ENCODE data around the gene DTYMK.
"Not testable (repeated sequence)": the region's sequence is repeated elsewhere in the genome, so short reads cannot be mapped to it uniquely, and the experiment has no call there.

The DTYMK gene, protein sequence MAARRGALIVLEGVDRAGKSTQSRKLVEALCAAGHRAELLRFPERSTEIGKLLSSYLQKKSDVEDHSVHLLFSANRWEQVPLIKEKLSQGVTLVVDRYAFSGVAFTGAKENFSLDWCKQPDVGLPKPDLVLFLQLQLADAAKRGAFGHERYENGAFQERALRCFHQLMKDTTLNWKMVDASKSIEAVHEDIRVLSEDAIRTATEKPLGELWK

DNA sequence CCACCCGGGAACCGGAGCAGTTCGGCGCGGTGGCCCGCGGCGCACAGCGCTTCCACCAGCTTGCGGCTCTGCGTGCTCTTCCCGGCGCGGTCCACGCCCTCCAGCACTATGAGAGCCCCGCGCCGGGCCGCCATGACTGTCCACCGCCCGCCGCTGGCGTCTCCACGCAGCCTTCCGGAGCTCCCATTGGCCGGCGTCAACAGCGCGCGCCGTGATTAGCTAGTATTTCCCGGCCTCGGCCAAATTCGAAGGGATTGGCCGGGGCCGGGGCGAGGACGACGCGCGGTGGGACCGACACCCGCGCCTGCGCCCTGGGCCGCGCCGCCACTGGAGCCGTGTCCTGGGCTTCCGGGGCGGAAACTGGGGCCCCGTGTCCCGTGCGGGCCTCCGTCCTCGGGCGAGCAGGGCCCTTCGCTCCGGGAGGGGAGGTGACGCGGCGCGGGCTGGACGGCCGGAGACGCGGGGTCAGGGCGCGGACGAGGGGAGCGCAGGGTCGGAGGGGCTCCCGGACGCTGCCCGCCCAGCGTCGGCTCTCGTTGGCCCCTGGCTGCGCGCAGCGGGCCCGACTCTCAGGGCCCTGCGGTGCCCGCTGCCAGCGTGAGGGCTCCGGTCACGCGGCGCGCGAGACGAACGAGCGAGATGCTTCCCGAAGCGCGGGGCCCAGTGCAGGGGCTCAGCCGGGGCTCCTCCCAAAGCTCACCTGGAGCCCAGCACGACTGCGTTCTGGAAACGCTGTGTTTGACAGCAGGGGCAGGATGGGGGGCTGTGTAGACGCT is at the start of gene DTYMK:
Gene DTYMK, minus strand, starts transcription at position 166 of the 776 bp plus-strand sequence. Its CDS starts 32 bp downstream, at position 134.
- in situ Hi-C loops (cut with MboI; ENCODE audit: low sequenced_read_pairs), result no loop called here

DNA sequence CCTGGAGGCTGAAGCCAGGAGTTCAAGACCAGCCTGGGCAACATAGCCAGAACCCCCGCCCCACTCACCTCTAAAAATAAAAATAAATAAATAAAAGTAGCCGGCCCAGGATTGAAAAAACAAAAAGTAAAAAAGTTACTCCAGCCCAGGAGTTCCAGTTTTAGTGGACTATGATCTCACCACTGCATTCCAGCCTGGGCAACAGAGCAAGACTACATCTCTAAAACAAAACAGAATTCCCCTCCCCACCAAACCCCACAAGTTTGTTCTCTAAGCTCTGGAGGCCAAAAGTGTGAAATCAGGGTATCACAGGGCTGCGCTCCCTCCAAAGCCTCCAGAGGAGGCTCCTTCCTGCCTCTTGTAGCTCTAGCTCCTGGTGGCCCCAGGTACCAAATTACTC is 49.5 kb upstream of the DTYMK start:
- in situ Hi-C loops (cut with MboI; ENCODE audit: low sequenced_read_pairs), result no loop called here

DNA sequence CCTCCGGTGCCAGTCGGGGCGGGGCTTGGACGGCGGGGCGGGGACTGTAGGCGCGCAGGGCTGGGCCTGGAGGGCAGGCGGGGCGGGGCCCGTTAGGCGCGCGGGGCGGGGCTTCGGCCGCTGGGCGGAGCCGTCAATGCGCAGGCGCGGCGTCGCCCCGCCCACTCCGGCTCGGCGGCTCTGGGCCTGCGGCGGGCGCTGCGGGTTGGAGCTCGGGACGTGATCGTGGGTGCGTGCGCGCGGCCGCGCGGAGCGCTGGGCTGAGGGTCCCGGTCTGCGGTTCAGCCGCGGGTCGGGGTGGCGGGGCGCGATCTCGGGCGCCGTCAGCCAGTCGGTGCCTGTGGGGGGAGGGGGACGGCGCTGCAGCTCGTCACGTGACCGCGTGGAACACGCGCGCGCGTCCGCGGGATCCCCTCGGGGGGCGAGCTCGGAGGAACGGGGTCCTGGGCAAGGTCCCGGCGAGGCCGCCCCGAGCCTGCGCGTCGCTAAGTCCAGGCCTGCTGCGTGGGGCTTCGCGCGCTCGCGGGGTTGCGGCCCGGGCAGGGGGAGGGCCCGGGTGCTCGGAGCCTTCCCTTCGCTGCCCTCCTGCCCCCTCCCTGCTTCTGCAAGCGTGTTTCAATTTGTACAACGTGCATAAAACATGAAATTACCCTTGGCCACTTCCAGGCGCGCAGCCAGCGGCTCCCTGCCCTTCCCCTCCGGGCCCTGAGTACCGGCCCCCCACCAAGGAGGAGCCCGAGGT is 48.0 kb upstream of the DTYMK start, which contains the start of gene D2HGDH:
Gene D2HGDH, plus strand, starts transcription at position 164 of the 742 bp plus-strand sequence. CDS start 595 bp downstream, outside the sequence.
- in situ Hi-C loops (cut with MboI; ENCODE audit: low sequenced_read_pairs), result no loop called here

DNA sequence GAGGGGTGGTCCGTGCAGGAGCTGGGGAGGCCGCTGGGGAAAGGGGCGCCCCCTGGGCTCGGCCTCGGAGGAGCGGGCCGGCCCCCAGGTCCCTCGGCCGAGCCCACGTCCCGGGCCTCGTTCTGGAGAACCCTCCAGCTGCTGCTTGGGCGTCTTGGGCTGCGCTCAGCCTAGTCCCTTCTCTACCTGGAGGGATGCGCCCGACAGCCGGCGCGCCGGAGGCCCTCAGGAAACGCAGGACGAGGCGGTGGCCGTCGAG is 47.5 kb upstream of the DTYMK start:
- in situ Hi-C loops (cut with MboI; ENCODE audit: low sequenced_read_pairs), result no loop called here

DNA sequence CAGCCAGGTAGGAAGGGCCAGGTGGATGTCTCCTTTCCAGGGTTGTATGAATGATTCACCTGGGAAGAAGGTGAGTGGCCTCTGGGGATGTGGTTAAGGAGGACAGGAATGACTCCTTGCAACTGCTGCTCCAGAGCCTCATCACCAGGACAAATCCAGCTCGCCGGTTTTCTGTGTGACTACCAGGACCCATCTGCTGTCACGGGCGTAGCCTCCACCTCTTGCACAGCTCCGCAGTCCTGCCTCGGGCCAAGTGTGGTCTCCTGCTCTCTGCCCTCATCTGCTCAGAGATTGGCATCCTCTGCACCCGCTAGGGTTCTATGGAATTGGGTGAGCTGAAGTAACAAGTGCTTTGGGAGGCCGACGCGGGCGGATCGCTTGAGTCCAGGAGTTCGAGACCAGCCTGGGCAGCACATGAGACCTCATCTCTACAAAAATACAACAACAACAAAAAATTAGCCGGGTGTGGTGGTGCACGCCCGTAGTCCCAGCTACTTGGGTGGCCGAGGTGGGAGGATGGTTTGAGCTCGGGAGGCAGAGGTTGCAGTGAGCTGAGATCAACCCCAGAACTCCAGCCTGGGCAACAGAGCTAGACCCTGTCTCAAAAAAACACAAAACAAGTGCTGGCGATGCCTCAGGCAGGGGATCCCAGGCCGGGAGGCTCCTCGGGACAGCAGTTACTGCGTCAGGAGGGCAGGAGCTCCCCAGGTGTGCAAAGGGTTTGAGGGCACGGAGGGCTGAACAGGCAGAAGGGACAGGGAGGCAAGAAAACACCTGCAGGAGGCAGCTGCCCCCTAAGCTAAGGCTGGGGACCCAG is 47.0 kb upstream of the DTYMK start:
- in situ Hi-C loops (cut with MboI; ENCODE audit: low sequenced_read_pairs), result no loop called here

DNA sequence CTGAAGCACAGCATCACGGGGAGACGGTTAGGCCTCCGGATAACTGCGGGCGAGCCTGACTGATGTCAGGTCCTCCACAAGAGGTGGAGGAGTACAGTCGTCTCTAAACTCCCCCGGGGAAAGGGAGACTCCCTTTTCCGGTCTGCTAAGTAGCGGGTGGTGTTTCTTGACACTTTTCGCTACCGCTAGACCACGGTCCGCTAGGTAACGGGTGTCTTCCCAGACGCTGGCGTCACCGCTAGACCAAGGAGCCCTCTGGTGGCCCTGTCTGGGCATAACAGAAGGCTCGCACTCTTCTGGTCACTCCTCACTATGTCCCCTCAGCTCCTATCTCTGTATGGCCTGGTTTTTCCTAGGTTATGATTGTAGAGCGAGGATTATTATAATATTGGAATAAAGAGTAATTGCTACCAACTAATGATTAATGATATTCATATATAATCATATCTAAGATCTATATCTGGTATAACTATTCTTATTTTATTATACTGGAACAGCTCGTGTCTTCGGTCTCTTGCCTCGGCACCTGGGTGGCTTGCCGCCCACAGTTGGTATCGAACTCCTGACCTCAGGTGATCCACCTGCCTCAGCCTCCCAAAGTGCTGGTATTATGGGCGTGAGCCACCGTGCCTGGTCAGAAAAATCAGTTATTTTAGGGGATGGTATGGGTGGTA is 46.0 kb upstream of the DTYMK start:
- in situ Hi-C loops (cut with MboI; ENCODE audit: low sequenced_read_pairs), result not testable (repeated sequence)

DNA sequence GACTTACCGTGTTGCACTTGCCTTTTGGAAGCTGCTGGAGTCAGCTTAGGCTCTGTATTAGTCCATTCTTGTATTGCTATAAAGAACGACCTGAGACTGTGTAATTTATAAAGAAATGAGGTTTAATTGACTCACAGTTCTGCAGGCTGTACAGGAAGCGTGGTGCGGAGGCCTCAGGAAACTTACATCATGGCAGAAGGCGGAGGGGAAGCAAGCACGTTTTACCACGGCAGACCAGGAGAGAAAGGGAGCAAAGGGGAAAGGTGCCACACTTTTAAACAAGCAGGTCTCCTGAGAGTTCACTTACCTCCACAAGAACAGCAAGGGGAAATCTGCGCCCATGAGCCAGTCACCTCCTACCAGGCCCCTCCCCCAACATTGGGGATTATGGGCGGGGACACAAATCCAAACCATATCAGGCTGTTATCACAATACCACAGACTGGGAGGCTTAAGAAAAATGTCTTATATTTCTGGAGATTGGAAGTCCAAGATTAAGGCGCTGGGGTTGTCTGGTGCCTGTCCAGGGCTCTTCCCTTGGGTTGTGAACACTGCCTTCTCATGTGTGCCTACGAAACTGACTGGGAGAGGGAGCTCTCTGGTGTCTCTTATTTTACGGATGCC is 44.2 kb upstream of the DTYMK start:
- in situ Hi-C loops (cut with MboI; ENCODE audit: low sequenced_read_pairs), result no loop called here

DNA sequence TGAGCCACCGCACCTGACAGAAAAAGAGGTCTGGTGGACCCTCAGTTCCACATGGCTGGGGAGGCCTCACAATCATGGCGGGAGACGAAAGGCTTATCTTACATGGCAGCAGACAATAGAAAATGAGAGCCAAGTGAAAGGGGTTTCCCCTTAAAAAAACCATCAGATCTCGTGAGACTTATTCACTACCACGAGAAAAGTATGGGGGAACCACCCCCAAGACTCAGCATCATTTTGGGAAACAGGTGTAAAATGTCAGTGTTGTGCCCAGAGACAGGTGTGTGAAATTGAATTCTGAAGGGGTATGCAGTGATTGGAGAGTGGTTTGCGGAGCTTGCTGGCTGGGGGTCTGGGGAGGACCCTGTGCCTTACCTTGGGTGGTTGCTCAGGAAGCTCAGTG is 43.3 kb upstream of the DTYMK start:
- in situ Hi-C loops (cut with MboI; ENCODE audit: low sequenced_read_pairs), result no loop called here

DNA sequence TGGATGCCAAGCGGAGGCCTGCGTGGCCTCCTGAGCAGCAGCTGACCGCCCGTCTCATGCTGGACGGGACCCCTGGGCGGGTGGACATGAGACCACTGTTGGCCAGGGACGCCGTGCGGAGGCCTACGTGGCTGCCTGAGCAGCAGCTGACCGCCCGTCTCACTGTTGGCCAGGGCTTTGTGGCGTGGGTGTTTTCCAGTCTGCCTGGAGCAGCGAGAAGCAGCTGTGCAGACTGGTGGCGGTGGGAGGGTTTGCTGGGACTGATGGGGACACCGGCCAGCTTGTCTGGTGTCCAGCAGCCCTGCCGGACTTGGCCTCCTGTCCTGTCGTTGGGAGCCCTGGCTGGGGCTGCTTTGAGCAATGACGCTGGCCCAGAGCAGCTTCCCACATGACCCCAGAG is 42.0 kb upstream of the DTYMK start:
- in situ Hi-C loops (cut with MboI; ENCODE audit: low sequenced_read_pairs), result no loop called here

DNA sequence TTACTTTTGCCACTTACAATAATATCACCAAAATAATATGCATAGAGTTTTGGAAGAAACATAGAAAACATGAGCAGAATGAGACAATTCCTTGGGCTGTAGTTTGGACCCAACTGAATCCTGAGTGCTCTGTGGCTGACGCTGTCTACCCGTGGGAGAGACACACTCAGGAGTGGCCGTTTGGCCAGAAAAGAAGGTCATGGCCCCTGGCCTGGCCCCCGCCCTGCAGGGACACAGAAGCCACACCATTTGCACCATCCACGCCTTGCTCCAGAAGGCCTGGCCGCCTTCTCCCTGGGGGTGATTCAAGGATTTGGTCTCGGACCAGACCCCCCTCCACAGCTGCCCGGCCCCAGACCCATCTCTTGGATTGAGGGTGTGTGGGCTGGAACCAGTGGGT is 41.4 kb upstream of the DTYMK start:
- in situ Hi-C loops (cut with MboI; ENCODE audit: low sequenced_read_pairs), result no loop called here

DNA sequence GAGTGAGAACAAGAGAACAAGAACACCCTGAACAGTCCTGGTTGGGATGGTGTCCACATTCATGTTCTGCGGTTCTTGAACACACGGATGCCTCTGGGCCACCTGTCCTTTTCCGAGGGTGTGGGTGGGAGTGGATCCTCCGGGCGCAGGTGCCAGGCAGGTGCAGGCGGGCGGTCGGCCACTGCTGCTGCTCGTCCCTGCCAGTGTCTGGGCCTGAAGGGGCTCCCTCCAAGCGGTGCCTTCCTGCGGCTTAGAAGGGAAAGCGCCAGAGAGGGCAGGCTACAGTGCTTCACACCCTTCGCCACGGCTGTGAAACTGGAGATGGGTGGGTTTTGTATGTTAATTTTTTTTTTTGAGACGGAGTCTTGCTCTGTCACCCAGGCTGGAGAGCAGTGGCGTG is 39.8 kb upstream of the DTYMK start:
- in situ Hi-C loops (cut with MboI; ENCODE audit: low sequenced_read_pairs), result no loop called here

DNA sequence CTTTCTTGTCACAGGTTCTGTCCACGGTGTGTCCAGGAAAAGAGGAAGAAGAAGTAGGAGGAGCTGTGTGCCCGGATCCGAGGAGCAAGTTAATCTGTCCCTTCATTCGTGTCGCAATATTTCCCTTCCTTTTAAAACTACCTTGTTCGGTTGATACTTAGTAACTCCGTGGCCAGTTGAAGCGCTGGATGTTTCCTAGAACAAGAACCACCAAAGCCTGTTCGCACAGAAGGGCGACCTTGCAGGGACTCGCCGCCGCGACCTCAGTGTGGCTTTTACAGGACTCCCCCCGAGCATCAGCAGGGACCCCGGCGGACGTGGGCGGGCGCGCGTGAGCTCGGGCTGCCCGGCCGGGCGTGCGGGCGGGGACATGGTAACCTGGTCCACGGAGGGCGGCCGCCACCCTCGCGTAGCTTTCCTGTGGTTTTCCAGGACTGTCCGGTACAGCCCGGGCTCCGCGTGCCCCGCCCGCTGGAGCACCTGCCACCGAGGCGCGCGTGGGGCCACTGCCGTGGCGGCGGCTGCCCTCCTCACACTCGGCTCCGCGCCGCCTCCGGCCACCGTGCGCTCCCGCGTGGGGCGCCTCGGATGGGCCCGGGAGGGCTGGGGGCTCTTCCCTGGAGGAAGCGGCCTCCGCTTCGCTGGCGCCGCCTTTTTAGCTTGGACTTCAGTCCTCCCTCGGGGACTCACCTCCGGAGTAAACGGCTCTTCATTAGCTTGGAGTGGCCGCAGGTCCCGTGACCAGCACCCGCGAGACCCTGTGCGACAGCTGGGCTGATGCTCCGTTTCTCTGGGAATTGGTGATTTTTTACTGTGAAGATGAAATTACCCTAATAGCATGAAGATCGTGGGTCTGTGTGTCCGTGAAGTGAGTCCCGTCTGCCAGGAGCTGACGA is 38.6 kb upstream of the DTYMK start:
- in situ Hi-C loops (cut with MboI; ENCODE audit: low sequenced_read_pairs), result no loop called here

DNA sequence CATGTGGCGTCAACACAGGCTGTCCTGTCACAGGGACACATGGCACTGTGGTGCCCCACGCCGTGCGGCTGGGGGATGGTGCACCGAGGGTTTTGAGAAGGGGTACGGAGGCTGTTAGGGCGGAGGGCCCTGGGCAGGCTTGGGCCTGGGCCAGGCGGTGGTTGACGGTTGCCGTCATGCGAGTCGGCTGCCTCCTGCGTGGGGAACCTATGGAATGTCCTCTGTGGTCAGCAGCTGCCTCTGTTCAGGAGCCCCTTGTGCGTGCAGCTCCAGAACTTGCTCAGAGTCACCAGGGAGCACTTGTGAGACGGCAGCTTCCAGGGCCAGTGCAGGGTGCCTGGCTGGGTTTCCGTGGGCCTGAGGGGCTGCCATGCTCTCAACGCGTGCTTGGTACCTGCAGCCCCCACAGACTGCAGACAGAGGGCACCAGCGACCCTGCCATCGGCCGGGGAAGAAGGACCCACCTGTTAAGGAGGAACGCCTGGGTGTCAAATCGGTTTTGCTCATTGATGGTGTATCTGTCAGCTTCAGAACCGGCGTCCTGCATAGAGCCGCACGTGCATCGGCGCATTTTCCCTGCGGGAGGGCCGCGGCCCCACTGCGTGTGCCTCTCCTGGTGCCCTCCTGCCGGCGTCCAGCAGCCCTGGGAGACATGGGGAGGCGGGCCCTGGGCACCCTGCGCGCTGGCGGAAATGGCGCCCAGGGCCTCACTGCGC is 37.8 kb upstream of the DTYMK start:
- in situ Hi-C loops (cut with MboI; ENCODE audit: low sequenced_read_pairs), result no loop called here

DNA sequence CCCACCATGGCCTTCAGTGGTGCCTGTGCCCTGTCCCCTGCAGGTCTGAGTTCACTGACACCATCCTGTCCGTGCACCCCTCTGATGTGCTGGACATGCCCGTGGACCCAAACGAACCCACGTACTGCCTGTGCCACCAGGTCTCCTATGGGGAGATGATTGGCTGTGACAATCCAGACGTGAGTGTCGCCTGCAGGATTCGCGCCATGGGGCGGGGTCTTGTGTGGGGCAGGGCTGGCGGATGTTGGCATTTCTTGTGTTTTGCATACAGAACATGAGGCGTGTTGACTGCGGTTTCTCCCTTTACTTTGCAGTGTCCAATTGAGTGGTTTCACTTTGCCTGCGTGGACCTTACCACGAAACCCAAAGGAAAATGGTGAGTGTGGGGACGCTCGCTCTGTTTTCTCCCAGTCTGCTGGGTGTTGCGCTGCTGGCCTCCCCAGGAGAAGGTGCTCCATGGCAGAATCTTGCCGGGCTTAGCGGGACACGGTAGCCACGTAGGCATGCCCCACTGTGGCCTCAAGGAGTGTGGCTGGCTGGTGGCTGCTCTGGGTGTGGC is 36.4 kb upstream of the DTYMK start:
- in situ Hi-C loops (cut with MboI; ENCODE audit: low sequenced_read_pairs), result no loop called here

DNA sequence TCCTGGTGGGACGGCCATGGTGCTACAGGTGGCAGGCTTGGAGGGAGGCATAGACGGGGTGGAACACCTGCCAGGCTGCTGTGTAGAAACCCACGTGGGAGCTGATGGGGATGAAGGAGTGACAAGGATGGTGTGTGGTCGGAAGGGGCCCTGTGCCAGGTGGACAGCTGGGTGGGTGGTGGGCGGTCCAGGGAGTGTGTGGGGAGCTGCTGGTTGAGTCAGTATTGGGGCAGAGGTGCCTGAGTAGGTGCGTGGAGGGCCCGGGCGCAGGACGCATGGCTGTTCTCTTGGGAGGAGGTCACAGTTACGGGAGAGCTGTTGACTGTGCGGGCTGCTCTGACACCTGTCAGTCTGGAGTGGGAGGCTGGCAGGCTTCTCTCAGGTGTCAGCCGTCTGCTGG is 35.2 kb upstream of the DTYMK start:
- in situ Hi-C loops (cut with MboI; ENCODE audit: low sequenced_read_pairs), result no loop called here

DNA sequence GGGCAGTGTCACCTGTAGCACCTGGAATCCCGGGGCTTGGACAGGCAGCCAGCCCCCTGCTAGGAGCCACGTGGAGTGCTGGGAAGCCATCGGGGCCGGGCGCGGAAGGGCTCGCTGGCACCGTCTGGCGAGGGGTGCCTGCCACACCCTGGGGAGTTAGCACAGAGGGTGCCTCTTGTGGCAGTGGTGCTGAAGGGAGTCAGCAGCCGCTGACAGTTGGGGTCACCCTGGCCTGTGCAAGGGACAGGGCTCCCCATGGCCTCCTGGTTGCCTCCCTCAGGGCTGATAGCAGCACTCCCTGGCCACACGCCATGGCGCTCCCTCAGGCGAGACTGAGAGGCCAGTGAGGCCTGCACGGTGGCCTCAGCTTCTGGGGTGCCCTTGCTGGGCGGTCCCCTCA is 33.9 kb upstream of the DTYMK start:
- in situ Hi-C loops (cut with MboI; ENCODE audit: low sequenced_read_pairs), result no loop called here

DNA sequence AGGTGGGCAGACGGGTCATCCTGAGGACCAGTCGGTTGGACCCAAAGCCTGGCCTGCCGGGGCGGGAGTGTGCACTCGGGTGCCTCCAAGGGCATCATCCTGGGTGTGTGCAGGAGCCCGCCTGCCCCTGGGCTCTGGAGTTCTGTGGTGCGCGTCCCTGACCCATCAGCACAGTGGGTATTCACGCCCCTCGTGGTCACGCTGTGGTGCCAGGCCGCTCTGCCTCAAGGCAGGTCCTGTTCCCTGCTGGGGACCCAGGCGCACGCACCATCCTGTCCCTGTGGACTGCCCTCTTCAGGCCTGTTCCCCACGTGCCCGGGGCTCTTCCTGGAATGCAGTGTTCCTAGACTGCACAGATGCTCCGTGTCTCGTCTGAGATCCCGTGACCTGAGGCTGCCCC is 33.5 kb upstream of the DTYMK start:
- in situ Hi-C loops (cut with MboI; ENCODE audit: low sequenced_read_pairs), result no loop called here

DNA sequence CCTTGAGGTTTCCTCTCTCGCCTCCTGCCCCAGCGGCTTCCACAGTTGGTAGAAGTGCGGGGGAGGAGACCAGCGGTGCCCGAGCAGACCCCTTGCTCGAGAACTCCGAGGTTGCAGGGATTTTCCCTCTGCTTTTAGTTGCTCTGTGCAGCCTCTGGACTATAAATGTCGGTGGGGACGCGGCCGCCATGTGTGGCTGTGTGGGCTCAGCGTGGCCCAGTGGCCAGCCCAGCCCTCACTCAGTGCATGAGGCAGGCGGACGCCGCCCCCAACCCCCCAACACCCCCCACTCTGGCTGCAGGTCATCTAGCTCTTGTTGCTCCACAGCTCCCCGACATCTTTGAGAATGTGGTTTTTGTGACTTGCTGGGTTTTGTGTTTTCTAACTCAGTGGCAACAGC is 32.5 kb upstream of the DTYMK start:
- in situ Hi-C loops (cut with MboI; ENCODE audit: low sequenced_read_pairs), result no loop called here
